G401 (cell line): Measurements from ENCODE around the gene DHX8. TPM values are rescaled to one million over a fixed set of nuclear protein-coding genes. Genes with fewer than 3 reads are reported as not detected.
A peak's percentile ranks its signal among the peaks of the same experiment; 100 is the strongest.

Experiments
- DNase-seq: peaks from one replicate; pipeline ENCODE4 v3.0.0-alpha.2; 2015; ENCODE audit warnings: low spot score
- in situ Hi-C: cut with HindIII; loops from 2 replicates; pipeline ENCODE4 v1.10.0; 2016; ENCODE audit warnings: low sequenced_read_pairs, mixed read lengths
- total RNA-seq: library from RNA; depleted of rRNA; stranded (reverse); fragments of >200 nt; shearing (Covaris generic); gene quantifications from 2 replicates; pipeline ENCODE4 v1.2.3, GENCODE V29; 2014

DHX8 gene
- total RNA-seq, 1 experiment from 2014 or later: 43.7 TPM

GRCh38 chr17:43515656-43516055, 31.9 kb downstream of the DHX8 start:
- DNase-seq: no peak
- in situ Hi-C loops: no loop called here

DNA sequence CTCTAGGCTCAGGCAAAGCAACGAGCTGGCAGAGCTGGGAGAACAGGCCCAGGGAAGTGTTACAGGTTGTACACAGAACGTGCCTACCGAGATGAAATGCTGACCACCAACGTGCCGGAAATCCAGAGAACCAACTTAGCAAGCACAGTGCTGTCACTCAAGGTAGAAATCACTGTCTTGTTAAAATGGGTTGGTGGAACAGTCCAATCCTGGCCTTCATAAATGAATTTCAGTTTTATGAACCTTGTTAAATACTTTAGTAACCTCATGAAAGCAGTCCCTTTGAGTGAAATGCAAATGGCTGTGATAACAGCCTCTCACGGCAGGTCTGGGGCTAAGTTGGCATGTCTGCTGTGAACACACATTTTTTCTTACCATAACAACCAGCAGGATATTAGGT, 33.4 kb downstream of the DHX8 start:
- in situ Hi-C loops: no loop called here
- DNase-seq: no peak

DNA sequence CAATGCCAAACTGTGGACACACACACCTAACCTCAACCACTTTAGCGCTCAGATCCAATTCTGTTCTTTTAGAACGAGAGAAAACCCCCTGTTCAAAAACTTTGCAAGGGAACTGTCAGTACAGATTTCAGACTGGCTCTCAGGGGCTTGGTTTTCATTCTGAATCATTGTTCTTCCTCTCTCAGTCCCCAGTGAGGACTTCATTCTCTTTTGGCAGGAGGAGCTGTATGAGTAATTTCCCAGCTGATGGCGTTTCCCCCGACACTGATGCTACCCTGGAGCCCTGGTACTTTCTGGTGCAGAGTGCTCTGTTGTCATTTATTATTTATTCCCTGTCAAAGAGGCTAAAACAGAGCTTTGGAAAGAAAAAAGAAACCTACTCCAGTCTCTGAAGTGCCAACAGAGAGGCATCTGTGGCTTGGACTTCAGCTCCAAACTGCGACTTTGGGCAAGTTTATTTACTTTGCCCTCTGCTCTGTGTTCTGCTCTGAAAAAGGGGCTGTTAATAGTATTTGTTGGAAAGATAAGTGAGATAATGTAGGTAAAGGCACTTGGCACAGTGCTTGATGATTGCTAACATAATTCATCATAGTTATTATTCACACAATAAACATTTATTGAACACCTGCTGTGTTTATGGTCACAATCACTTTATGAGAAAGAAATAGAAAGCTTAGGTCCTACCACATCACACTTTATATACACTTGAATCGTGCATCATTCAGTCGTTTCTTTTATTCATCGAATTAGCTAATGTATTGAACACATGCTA, 34.0 kb downstream of the DHX8 start:
- in situ Hi-C loops: no loop called here
- no peak for DNase-seq

- DNase-seq: no peak
- in situ Hi-C loops: no loop called here
These were observed 37.6 kb downstream of the DHX8 start for GRCh38 chr17:43521389-43521788.

DNA sequence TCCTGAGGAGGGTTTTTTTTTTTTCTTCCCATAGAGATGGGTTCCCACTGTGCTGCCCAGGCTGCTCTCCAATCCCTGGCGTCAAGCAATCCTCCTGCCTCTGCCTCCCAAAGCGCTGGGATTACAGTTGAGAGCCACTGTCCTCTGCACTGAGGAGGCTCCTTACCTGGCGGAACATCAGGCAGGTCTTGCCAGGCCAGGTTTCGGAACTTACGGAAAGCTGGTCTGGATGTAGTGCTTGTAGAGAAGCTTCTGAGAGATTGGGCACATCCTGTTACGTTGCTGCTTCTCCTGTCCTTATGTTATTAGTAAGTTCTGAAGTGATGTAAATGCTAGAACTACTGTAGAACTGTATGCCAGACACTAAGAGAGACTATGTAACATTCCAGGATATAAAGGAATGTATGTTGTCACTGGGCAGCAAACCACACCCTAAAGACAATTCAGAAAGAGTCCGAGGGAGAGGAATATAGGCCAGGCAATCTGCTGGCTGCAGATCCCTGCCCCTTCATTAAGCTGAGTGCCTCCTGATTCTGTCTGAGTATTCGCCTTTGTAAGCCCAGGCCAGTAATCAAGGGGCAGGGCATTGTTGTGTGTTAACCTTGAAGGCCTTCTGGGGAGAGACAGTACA, 41.3 kb downstream of the DHX8 start:
- in situ Hi-C loops: no loop called here
- DNase-seq: no peak

- no peak for DNase-seq
- in situ Hi-C loops: no loop called here
These were observed 43.3 kb downstream of the DHX8 start for GRCh38 chr17:43526886-43527648.

- in situ Hi-C loops: no loop called here
- no peak for DNase-seq
These were observed 44.7 kb downstream of the DHX8 start for GRCh38 chr17:43528319-43528987.

DNA sequence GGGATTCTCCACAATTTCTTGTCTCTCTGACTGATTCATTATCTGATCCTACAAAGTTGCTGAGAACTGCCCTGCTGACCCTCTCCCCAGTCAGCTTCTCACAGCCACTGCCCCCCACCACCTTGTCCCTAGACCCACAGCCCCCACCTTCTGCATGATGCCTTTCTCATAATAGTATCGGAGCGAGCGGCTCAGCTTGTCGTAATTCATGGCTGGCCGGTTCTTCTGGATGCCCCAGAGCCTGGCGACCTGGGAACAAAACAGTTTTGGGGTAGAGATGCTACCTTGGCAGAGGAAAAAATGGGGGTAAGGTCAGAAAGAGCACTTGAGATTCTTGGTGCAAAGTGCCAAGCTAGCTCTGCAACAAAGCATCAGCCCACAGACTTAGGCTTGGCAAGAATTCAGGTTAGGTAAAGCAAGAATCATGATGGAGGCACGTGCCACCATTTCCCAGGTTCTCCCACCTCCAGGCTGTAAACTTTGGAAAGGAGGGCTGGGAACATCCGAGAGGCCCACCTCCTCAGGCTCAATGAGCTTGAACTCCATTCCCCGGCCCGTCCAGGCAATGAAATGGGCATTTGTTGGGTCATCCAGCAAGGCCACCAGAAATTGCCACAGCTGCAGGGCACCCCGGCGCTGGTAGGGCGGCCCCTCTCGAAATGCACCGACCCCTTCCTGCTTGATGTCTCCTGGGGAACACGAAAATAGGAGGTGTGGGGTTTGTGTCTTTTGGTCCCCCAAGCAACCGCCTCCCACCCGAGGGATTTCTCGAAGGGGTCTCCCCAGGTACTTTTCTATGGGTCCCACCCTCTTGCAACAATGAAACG, 45.4 kb downstream of the DHX8 start:
- DNase-seq: no peak
- in situ Hi-C loops: no loop called here

DNA sequence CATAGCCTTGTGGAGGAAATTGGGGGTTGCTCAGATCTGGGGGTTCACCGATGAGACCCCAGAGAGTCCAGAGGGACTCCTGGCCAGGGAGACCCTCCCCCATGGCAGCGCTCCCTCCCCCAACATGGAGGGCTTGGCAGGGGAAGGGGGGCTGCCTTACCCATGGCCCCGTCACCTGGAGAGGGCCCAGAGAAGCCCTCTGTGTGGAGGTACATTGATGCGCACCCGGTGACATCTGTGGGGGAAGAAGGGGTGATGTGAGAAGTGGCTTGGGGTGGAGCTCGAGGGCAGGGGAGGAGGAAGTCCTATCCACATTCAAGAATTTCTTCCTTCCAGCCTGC, 46.1 kb downstream of the DHX8 start:
- DNase-seq: no peak
- in situ Hi-C loops: no loop called here

DNA sequence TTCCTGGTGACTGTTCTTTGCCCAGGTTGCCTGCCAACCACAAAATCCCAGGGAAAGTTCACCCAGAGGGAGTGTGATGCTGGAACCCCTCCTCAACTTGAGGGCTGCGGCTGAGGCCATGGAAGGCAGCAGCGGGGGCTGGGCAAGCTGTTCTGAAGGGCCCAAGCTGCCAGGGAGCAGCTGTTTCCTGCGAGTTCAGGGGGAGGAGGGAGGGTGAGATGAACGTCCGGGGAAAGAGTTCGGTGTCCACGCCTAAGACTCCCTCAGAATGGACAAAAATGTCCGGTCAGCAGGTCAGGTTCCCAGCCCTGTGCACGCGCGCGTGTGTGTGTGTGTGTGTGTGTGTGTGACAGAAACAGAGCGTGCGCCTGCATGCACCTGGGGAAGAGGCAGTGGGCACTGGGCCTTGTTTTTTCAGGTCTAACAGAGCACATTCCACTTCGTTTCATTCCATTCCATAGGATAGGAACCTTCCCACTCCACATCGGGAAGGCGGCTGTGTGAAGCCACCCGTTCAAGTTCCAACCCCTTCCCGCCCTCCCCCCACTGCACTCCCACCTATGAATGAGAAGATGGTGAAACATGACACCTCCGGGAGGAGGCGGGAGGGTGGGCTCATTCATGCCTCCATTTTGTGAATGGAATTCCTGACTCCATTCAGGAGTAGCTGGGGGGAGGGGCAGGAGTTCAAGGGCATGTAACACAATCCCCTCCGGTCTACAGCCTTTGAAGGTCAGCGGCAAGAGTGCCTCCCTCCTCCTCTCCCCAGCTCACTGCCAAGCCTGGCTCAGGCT, 46.7 kb downstream of the DHX8 start:
- DNase-seq: peak; percentile 14
- in situ Hi-C loops: no loop called here

GRCh38 chr17:43531082-43531378, 47.3 kb downstream of the DHX8 start:
- in situ Hi-C loops: no loop called here
- no peak for DNase-seq

DNA sequence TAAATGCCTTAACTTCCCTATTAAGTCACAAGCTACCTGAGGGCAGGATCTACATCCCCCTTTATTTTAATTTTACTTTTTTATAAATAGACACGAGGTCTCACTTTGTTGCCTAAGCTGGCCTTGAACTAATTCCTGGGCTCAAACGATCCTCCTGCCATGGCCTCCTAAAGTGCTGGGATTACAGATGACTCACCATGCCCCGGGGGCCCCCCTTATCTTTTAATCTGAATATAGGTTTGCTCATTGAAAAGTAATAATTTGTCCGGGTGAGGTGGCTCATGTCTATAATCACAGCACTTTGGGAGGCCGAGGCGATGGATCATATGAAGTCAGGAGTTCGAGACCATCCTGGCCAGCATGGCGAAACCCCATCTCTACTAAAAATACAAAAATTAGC, 48.2 kb downstream of the DHX8 start:
- no peak for DNase-seq
- in situ Hi-C loops: no loop called here

DNA sequence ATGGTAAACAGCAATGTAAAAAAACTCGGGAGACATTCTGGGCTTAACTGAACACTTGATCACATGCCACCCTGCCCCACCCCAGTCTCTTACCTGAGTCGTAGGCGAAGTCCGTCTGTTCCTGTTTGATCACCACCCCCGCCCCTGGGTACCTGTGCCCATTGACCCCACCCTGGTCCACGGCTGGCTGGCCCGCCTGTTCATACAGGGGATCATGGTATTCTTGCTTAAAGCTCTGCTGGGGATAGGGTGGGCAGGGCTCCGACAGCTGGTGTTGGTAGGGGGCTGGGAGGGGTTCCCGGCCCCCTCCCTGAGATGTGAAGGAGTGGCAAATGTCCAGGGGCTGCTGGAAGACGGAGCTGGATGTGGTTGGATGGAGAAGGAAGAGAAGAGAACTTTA, 48.8 kb downstream of the DHX8 start:
- in situ Hi-C loops: no loop called here
- no peak for DNase-seq

GRCh38 chr17:43533699-43534098, 49.9 kb downstream of the DHX8 start:
- in situ Hi-C loops: no loop called here

DNA sequence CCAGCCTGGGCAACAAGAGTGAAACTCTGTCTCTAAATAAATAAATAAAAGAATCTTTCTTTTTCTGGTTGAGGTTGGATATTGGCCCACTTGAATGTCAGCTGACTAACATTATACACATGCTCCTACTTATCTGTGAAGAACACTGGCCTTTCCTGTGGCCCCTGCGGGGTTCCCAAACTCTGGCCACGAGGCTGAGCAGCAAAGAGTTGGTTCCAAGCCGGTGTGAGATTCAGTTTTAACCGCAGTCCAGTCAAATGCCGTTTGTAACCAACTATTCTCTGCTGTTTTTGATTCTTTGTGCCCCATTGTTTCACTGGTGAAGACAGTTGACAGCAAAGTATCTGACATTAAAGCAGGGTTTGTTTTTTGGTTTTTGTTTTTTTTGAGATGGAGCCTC, 51.1 kb downstream of the DHX8 start:
- in situ Hi-C loops: no loop called here
- no peak for DNase-seq

More at GRCh38 chr17:43533699-43534098, 49.9 kb downstream of the DHX8 start:
- DNase-seq: no peak

DNA sequence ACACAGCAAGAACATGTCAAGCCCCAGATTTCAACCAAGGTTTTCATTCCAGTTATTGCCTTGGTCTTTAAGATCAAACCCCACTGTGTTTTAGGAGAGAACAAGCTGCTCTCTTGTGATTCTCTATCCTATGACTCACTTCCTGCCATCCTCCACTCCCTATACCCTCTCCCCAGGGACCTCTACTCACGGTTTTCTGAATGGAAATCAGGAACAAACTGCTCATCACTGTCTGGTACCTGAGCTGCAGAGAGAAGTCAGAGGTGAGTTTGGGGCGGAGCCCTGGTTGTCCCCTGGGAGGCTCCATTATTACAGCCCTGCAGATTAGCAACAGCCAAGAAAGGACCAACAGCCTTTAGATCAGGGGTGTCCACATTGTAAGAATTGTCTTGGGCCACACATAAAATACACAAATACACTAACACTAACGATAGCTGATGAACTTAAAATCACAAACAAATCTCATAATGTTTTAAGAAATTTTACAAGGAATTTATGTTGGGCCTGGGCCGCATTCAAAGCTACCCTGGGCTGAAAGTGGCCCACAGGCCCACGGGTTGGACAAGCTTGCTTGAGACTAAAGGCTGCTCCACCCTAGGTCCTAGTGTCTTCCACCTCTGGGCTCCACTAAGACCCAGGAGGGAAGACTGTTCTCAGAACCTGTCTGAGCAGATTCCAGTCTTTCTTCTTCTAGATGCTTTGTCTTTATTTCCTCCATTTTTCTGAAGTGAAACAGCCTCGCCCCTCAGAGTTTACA, 52.6 kb downstream of the DHX8 start:
- in situ Hi-C loops: no loop called here
- no peak for DNase-seq

- no peak for DNase-seq
- in situ Hi-C loops: no loop called here
These were observed 57.3 kb downstream of the DHX8 start for GRCh38 chr17:43540821-43541674.
